Measurements from ENCODE around the gene CACNA1H. TPM values are rescaled to one million over a fixed set of nuclear protein-coding genes. Genes with fewer than 3 reads are reported as not detected.

Gene CACNA1H
- total RNA-seq, 1 donor from 2014 or later = 42.8 TPM

GRCh38 chr16:1159325-1159972 lies 6.5 kb downstream of the CACNA1H start:
- DNase-seq (ENCODE audit: low spot score, unreplicated experiment) = no peak
- H3K27ac Mint-ChIP-seq = no peak overlapping the region
- no peak overlapping the region for H3K4me3 Mint-ChIP-seq (ENCODE audit: low read depth)
- peaks cover 1% of the 10 kb centered on the region for H3K36me3 Mint-ChIP-seq (ENCODE audit: insufficient read depth)
- TF ChIP-seq, protein P1, sequence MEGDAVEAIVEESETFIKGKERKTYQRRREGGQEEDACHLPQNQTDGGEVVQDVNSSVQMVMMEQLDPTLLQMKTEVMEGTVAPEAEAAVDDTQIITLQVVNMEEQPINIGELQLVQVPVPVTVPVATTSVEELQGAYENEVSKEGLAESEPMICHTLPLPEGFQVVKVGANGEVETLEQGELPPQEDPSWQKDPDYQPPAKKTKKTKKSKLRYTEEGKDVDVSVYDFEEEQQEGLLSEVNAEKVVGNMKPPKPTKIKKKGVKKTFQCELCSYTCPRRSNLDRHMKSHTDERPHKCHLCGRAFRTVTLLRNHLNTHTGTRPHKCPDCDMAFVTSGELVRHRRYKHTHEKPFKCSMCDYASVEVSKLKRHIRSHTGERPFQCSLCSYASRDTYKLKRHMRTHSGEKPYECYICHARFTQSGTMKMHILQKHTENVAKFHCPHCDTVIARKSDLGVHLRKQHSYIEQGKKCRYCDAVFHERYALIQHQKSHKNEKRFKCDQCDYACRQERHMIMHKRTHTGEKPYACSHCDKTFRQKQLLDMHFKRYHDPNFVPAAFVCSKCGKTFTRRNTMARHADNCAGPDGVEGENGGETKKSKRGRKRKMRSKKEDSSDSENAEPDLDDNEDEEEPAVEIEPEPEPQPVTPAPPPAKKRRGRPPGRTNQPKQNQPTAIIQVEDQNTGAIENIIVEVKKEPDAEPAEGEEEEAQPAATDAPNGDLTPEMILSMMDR (IDR thresholded peaks at IDR 0.05; ENCODE audit: unreplicated experiment) = no peak
- peaks cover 3% of the 10 kb centered on the region for H3K27me3 Mint-ChIP-seq
- no peaks in the 10 kb centered on the region for H3K9me3 Mint-ChIP-seq (ENCODE audit: low read depth)
- peaks cover 12% of the 10 kb centered on the region for H3K4me1 Mint-ChIP-seq (ENCODE audit: low read depth)

DNA sequence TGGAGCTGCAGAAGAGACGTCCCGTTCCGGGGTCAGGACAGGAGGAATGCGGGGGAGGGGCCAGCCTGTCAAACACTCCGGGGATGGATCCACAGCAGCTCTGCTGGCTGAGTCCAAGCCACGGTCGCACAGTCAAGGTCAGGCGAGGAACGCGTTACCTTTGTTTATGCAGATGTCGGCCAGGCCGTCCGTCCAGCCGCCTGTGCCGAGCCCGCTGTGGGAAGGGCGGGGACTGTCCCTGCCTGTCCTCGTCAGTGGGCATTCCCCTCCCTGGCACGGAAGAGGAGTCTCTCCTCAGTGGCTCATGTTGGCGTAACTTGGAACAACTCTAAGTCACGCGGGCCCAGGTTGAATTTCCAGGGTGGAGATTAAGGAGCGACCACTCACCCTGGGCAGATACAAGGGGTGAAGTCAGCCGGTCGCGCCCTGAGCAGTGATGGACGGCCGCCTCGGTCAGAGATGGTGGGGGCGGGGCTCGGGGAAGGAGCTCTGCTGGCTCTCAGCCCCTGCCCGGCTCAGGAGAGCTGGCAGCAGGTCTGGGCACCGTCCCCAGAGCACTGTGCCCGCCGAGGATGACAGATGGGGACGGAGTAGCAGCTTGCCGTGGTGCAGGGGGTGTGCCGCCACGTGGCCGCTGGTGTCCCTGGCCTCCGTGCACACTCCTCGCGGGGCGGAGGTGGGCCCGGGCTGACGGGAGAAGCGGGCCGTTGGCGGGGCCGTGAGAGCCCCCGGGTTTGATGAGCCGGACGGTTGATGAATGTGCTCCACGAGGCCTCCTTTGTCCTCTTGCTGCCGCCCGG lies 7.3 kb downstream of the CACNA1H start:
- Mint-ChIP-seq H3K9me3 (ENCODE audit: low read depth) (no peaks in the 10 kb centered on the region), H3K36me3 (ENCODE audit: insufficient read depth) (peaks cover 1% of the 10 kb centered on the region), H3K4me3 (ENCODE audit: low read depth) (no peak overlapping the region), H3K4me1 (ENCODE audit: low read depth) (peaks cover 11% of the 10 kb centered on the region), H3K27ac (no peak overlapping the region), H3K27me3 (peaks cover 3% of the 10 kb centered on the region)
- TF ChIP-seq, protein P1 (IDR thresholded peaks at IDR 0.05; ENCODE audit: unreplicated experiment) = no peak
- DNase-seq (ENCODE audit: low spot score, unreplicated experiment) = no peak

DNA sequence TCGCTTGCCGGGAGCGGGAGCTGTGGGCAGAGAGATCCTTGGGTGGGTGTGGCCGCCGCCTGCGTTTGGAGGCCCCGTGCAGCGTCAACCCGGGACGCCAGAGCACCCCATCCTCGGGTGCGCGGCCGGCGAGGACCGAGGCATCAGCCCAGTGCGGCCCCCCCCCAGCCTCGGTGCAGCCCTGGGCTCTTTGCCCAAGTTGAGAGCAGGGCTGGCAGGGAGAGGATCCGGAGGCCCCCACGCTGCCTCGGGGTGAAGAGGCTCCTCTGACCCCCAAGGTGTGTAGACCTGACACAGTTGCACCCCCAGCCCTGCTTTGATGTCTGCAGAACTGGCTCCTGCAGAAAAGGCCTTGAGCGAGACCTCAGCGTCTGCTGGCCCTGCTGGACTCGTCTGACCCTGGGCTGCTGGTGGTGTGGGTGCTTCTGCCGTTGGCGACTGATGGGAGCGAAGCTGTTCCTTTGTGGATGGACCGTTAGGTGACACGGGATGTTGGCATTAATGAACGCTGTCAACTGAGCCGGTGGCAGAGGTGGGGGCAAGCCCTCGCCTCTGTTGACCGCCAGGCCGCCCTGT lies 8.0 kb downstream of the CACNA1H start:
- Mint-ChIP-seq H3K4me1 (ENCODE audit: low read depth) (peaks cover 9% of the 10 kb centered on the region), H3K36me3 (ENCODE audit: insufficient read depth) (no peaks in the 10 kb centered on the region), H3K27me3 (no peaks in the 10 kb centered on the region), H3K4me3 (ENCODE audit: low read depth) (no peak overlapping the region), H3K9me3 (ENCODE audit: low read depth) (no peaks in the 10 kb centered on the region), H3K27ac (no peak overlapping the region)
- no peak for DNase-seq (ENCODE audit: low spot score, unreplicated experiment)
- TF ChIP-seq, protein P1 (IDR thresholded peaks at IDR 0.05; ENCODE audit: unreplicated experiment) = no peak

DNA sequence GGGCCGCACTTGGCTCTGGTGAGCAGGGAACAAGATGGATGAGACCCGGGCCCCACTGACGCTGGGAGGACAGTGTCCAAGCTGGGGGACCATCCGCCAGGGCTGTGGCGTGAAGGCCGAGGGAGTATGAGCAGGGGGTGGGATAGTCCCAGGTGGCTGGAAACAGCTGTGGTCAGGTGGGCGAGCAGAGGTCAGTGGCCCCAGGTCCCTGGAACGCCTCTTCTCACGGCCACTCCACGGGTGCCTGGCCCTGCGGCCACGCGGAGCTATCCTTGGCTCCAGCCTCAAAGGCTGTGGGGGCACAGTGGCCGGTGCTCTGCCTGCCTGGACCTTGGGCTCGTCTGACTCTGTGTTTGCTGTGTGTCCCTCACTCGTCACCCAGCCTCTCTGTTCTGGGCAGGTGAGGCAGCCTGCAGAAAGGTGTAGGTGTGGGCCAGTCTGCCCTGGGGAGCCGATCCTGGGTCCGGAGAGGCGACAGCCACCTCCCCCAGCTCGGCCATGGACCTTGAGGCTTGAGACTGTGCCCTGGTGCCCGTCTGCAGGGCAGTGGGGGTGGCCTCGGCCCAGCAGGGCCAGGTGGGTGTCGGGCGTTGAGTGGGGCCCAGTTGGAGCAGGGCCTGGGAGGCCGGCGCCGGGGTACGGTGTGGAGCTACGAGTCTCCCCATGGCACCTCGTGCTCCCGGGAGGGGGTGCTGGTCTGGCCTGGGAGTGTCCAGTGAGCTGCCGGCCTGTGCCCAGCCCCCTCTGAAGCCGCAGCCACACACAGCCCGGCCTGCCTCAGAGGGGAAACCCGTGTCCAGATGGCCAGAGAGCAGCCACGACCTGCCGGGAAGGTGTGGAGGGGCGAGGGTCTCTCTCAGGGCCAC lies 10.0 kb downstream of the CACNA1H start:
- no peak for DNase-seq (ENCODE audit: low spot score, unreplicated experiment)
- H3K27me3 Mint-ChIP-seq = no peaks in the 10 kb centered on the region
- H3K27ac Mint-ChIP-seq = no peak overlapping the region
- H3K4me3 Mint-ChIP-seq (ENCODE audit: low read depth) = no peak overlapping the region
- peaks cover 1% of the 10 kb centered on the region for H3K36me3 Mint-ChIP-seq (ENCODE audit: insufficient read depth)
- peaks cover 9% of the 10 kb centered on the region for H3K4me1 Mint-ChIP-seq (ENCODE audit: low read depth)
- no peaks in the 10 kb centered on the region for H3K9me3 Mint-ChIP-seq (ENCODE audit: low read depth)
- TF ChIP-seq, protein P1 (IDR thresholded peaks at IDR 0.05; ENCODE audit: unreplicated experiment) = no peak

All from progenitor cell of endocrine pancreas (in vitro differentiated cells).